ENCODE measurements around the gene HNRNPAB. TPM values are rescaled to one million over a fixed set of nuclear protein-coding genes. Genes with fewer than 3 reads are reported as not detected.
A peak's percentile ranks its signal among the peaks of the same experiment; 100 is the strongest.
"Not testable (repeated sequence)": the region's sequence is repeated elsewhere in the genome, so short reads cannot be mapped to it uniquely, and the experiment has no call there.

Gene HNRNPAB
- total RNA-seq, 1 donor from 2014 or later: 67.4 TPM

- FAIRE-seq (no peak), DNase-seq (ENCODE audit: low read depth) (no peak)
- H3K4me3 ChIP-seq (ENCODE audit: low read depth, low read length): no peak overlapping the region
- TF ChIP-seq, protein P1, sequence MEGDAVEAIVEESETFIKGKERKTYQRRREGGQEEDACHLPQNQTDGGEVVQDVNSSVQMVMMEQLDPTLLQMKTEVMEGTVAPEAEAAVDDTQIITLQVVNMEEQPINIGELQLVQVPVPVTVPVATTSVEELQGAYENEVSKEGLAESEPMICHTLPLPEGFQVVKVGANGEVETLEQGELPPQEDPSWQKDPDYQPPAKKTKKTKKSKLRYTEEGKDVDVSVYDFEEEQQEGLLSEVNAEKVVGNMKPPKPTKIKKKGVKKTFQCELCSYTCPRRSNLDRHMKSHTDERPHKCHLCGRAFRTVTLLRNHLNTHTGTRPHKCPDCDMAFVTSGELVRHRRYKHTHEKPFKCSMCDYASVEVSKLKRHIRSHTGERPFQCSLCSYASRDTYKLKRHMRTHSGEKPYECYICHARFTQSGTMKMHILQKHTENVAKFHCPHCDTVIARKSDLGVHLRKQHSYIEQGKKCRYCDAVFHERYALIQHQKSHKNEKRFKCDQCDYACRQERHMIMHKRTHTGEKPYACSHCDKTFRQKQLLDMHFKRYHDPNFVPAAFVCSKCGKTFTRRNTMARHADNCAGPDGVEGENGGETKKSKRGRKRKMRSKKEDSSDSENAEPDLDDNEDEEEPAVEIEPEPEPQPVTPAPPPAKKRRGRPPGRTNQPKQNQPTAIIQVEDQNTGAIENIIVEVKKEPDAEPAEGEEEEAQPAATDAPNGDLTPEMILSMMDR (IDR thresholded peaks at IDR 0.05; ENCODE audit: insufficient read depth, low read length, severe bottlenecking): no peak
- H3K27me3 ChIP-seq (ENCODE audit: control insufficient read depth, insufficient read depth, low read length): no peaks in the 10 kb centered on the region
- peaks cover 7% of the 10 kb centered on the region for H3K36me3 ChIP-seq (ENCODE audit: control insufficient read depth, insufficient read depth, low read length)
Observed at GRCh38 chr5:178225174-178225573, 20.8 kb downstream of the HNRNPAB start.

GRCh38 chr5:178227138-178227659, 22.9 kb downstream of the HNRNPAB start:
- no peak for FAIRE-seq
- DNase-seq (ENCODE audit: low read depth): no peak
- H3K36me3 ChIP-seq (ENCODE audit: control insufficient read depth, insufficient read depth, low read length): peaks cover 9% of the 10 kb centered on the region

GRCh38 chr5:178227929-178228328, 23.6 kb downstream of the HNRNPAB start:
- FAIRE-seq: no peak
- Histone ChIP-seq H3K27me3 (ENCODE audit: control insufficient read depth, insufficient read depth, low read length) (no peaks in the 10 kb centered on the region), H3K36me3 (ENCODE audit: control insufficient read depth, insufficient read depth, low read length) (peaks cover 9% of the 10 kb centered on the region), H3K4me3 (ENCODE audit: low read depth, low read length) (no peak overlapping the region)
- DNase-seq (ENCODE audit: low read depth): peak; percentile 79
- TF ChIP-seq, protein P1 (IDR thresholded peaks at IDR 0.05; ENCODE audit: insufficient read depth, low read length, severe bottlenecking): no peak

More at GRCh38 chr5:178227138-178227659, 22.9 kb downstream of the HNRNPAB start:
- Histone ChIP-seq H3K27me3 (ENCODE audit: control insufficient read depth, insufficient read depth, low read length) (no peaks in the 10 kb centered on the region), H3K4me3 (ENCODE audit: low read depth, low read length) (no peak overlapping the region)
- TF ChIP-seq, protein P1 (IDR thresholded peaks at IDR 0.05; ENCODE audit: insufficient read depth, low read length, severe bottlenecking): no peak

GRCh38 chr5:178228609-178229008, 24.3 kb downstream of the HNRNPAB start:
- no peak overlapping the region for H3K4me3 ChIP-seq (ENCODE audit: low read depth, low read length)
- H3K27me3 ChIP-seq (ENCODE audit: control insufficient read depth, insufficient read depth, low read length): no peaks in the 10 kb centered on the region
- no peak for DNase-seq (ENCODE audit: low read depth)
- FAIRE-seq: no peak
- H3K36me3 ChIP-seq (ENCODE audit: control insufficient read depth, insufficient read depth, low read length): peaks cover 9% of the 10 kb centered on the region
- TF ChIP-seq, protein P1 (IDR thresholded peaks at IDR 0.05; ENCODE audit: insufficient read depth, low read length, severe bottlenecking): no peak

DNA sequence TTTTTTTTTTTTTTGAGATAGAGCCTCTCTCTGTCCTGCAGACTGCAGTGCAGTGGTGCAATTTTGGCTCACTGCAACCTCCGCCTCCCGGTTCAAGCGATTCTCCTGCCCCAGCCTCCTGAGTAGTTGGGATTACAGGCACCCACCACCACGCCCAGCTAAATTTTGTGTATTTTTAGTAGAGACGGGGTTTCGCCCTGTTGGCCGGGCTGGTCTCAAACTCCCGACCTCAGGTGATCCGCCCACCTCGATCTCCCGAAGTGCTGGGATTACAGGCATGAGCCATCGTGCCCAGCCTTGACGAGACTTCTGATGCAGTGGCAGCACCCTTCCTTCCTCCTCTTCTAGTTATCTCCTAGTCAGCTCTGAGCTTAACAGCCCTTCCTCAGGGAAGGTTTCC, 24.8 kb downstream of the HNRNPAB start:
- not testable (repeated sequence) for H3K27me3 ChIP-seq (ENCODE audit: control insufficient read depth, insufficient read depth, low read length); H3K4me3 ChIP-seq (ENCODE audit: low read depth, low read length); H3K36me3 ChIP-seq (ENCODE audit: control insufficient read depth, insufficient read depth, low read length); DNase-seq (ENCODE audit: low read depth); FAIRE-seq

- DNase-seq (ENCODE audit: low read depth) (no peak), FAIRE-seq (no peak)
- Histone ChIP-seq H3K36me3 (ENCODE audit: control insufficient read depth, insufficient read depth, low read length) (peaks cover 9% of the 10 kb centered on the region), H3K27me3 (ENCODE audit: control insufficient read depth, insufficient read depth, low read length) (no peaks in the 10 kb centered on the region), H3K4me3 (ENCODE audit: low read depth, low read length) (no peak overlapping the region)
- TF ChIP-seq, protein P1 (IDR thresholded peaks at IDR 0.05; ENCODE audit: insufficient read depth, low read length, severe bottlenecking): no peak
Observed at GRCh38 chr5:178229861-178230260, 25.5 kb downstream of the HNRNPAB start.
